HepG2 (cell line): ENCODE measurements around the gene RAB40C. TPM values are rescaled to one million over a fixed set of nuclear protein-coding genes. Genes with fewer than 3 reads are reported as not detected.
A peak's percentile ranks its signal among the peaks of the same experiment; 100 is the strongest.

Source experiments
- ATAC-seq: fragments of 200-7000 bp; cut with Tn5 transposase; 3 replicates; pipeline ENCODE4 v1.9.1; 2020; ENCODE audit warnings: mild to moderate bottlenecking, moderate library complexity
- BruUV-seq: library from RNA; stranded (reverse); fragments of 400-500 nt; replicated peaks from 2 replicates; lab custom pipeline; 2021; lab: Mats Ljungman, UMichigan
- CTCF ChIA-PET: fragments of 300-600 bp; formaldehyde crosslinking; extraction: SDS; loops from one replicate; lab custom pipeline; 2021; ENCODE audit warnings: low total read pairs, inconsistent platforms, low intra/inter-chr PET ratio; lab: Yijun Ruan, JAX
- POLR2A ChIA-PET: fragments of 350-600 bp; sonication (Branson Sonifier 250); formaldehyde crosslinking; loops from one replicate; lab custom pipeline; 2020; ENCODE audit warnings: antibody characterized with exemption, inconsistent platforms; lab: Yijun Ruan, JAX
- DNase-seq: peaks from one replicate; pipeline ENCODE4 v3.0.0-alpha.2; 2015; ENCODE audit warnings: low spot score
- FAIRE-seq: peaks from 3 replicates; lab custom pipeline; 2011; peaks lifted over from hg19 to GRCh38; lab: Jason Lieb, UNC
- H2AFZ ChIP-seq: one replicate; pipeline ENCODE4 v1.6.1; 2011; ENCODE audit warnings: low read length, inconsistent platforms
- H3K27ac ChIP-seq: fragments of 300-600 bp; 3 replicates; pipeline ENCODE4 v1.8.0; 2011; ENCODE audit warnings: mixed run types, mild to moderate bottlenecking, mixed read lengths, low read length, inconsistent platforms; ENCODE audit not compliant: insufficient read depth; ENCODE audit errors: extremely low read length
- H3K27me3 ChIP-seq, 2 experiments: fragments of 200-600 bp in 1 of 2; 2 replicates in 1 of 2; 3 replicates in 1 of 2; pipeline versions ENCODE4 v1.6.0 to v1.8.0; 2011; ENCODE audit warnings: low read length in 2 of 2, mild to moderate bottlenecking in 2 of 2, moderate library complexity in 2 of 2, inconsistent platforms in 1 of 2; ENCODE audit not compliant: insufficient read depth in 2 of 2, control insufficient read depth in 1 of 2
- H3K36me3 ChIP-seq, 2 experiments: fragments of 200-600 bp in 1 of 2; replicated peaks in 1 of 2; 2 replicates in 1 of 2; 3 replicates in 1 of 2; pipeline versions ENCODE4 v1.5.1 to v1.8.0; 2011; ENCODE audit warnings: low read length in 2 of 2, inconsistent platforms in 1 of 2; ENCODE audit not compliant: insufficient read depth in 2 of 2, control insufficient read depth in 1 of 2
- H3K4me1 ChIP-seq: 2 replicates; pipeline ENCODE4 v1.5.1; 2012; ENCODE audit warnings: low read length, inconsistent platforms; ENCODE audit not compliant: insufficient read depth
- H3K4me2 ChIP-seq: 2 replicates; pipeline ENCODE4 v1.6.0; 2011; ENCODE audit warnings: low read depth, low read length, inconsistent platforms
- H3K4me3 ChIP-seq, 3 experiments: fragments of 200-600 bp in 1 of 3; sonication (generic), shearing (Covaris generic) in 1 of 3; replicated peaks in 1 of 3; 2 replicates each; pipeline ENCODE4 v1.5.1; 2011 to 2016; ENCODE audit warnings: low read length in 3 of 3, inconsistent platforms in 2 of 3, low read depth in 2 of 3, mild to moderate bottlenecking in 2 of 3, control low read depth in 1 of 3, mixed read lengths in 1 of 3; ENCODE audit not compliant: insufficient read depth in 1 of 3
- H3K79me2 ChIP-seq: one replicate; pipeline ENCODE4 v1.6.1; 2011; ENCODE audit warnings: low read length, inconsistent platforms; ENCODE audit not compliant: insufficient read depth
- H3K9ac ChIP-seq: 2 replicates; pipeline ENCODE4 v1.6.0; 2011; ENCODE audit warnings: mild to moderate bottlenecking, low read depth, low read length, inconsistent platforms; ENCODE audit not compliant: insufficient read depth
- H3K9me3 ChIP-seq: 2 replicates; pipeline ENCODE4 v1.5.1; 2012; ENCODE audit warnings: mild to moderate bottlenecking, low read length
- H4K20me1 ChIP-seq: 2 replicates; pipeline ENCODE4 v1.6.0; 2011; ENCODE audit warnings: inconsistent platforms, mild to moderate bottlenecking, low read length, moderate library complexity; ENCODE audit not compliant: insufficient read depth
- HNRNPLL ChIP-seq: fragments of 200-400 bp; formaldehyde crosslinking; IDR thresholded peaks from 2 replicates; pipeline ENCODE4 v1.6.1; 2017; ENCODE audit warnings: mild to moderate bottlenecking, low read depth, low read length; ENCODE audit not compliant: poor library complexity, severe bottlenecking
- ZBTB8A ChIP-seq: sonication (generic); formaldehyde crosslinking; IDR thresholded peaks from 2 replicates; pipeline ENCODE4 v1.4.0; 2020; ENCODE audit warnings: mild to moderate bottlenecking, low read depth, missing genetic modification reagents, borderline replicate concordance
- ZC3H13 ChIP-seq: sonication (generic); formaldehyde crosslinking; IDR thresholded peaks from 2 replicates; pipeline ENCODE4 v1.8.1; 2023; ENCODE audit warnings: mild to moderate bottlenecking, missing genetic modification reagents, moderate library complexity
- ZFP82 ChIP-seq: sonication (generic); formaldehyde crosslinking; IDR thresholded peaks from 2 replicates; pipeline ENCODE4 v1.5.1; 2020; ENCODE audit warnings: mild to moderate bottlenecking, missing genetic modification reagents, borderline replicate concordance
- ZNF367 ChIP-seq: sonication (generic); formaldehyde crosslinking; IDR thresholded peaks from 2 replicates; pipeline ENCODE4 v1.4.0; 2020; ENCODE audit warnings: missing genetic modification reagents, borderline replicate concordance
- ZNF777 ChIP-seq: sonication (generic); formaldehyde crosslinking; IDR thresholded peaks from 2 replicates; pipeline ENCODE4 v1.4.0; 2020; ENCODE audit warnings: missing genetic modification reagents
- ZSCAN29 ChIP-seq: sonication (generic); formaldehyde crosslinking; conservative IDR thresholded peaks from 2 replicates; pipeline ENCODE4 v1.4.0; 2020; ENCODE audit warnings: mild to moderate bottlenecking, missing genetic modification reagents
- WGBS: methylation state at CpG from one replicate; pipeline ENCODE4 v1.1.6; 2017; ENCODE audit warnings: low lambda C conversion rate; 5-methylcytosine and 5-hydroxymethylcytosine counted together
- in situ Hi-C: cut with HindIII; loops from 2 replicates; pipeline ENCODE4 v1.10.0; 2017; ENCODE audit warnings: low pct_unique_long_range_greater_than_20kb; ENCODE audit not compliant: extremely low pct_ligation_motif_present
- intact Hi-C: fragments of 100-400 bp; cut with micrococcal nuclease; formaldehyde crosslinking; loops from one replicate; pipeline ENCODE4 v1.10.0; 2022; ENCODE audit not compliant: unreplicated experiment
- polyA plus RNA-seq, 8 experiments: library from polyadenylated mRNA; depleted of rRNA in 3 of 8; stranded (reverse) in 7 of 8; unstranded in 1 of 8; fragments of >200 nt; fragmentation: Illumina TruSeq in 4 of 8; extraction: Trizol in 4 of 8; gene quantifications; 2 replicates each; pipeline versions ENCODE4 v1.2.1 to v1.2.3, GENCODE V29; 2011 to 2016; ENCODE audit warnings: low read depth in 4 of 8, missing spikeins in 1 of 8, mixed read lengths in 1 of 8; ENCODE audit not compliant: insufficient read depth in 1 of 8
- total RNA-seq, 5 experiments: library from RNA; depleted of rRNA; stranded (reverse); fragments of >200 nt; fragmentation: Illumina TruSeq; extraction: Trizol; gene quantifications; 2 replicates each; pipeline ENCODE4 v1.2.3, GENCODE V29; 2016; ENCODE audit warnings: low read depth in 1 of 5
- TF ChIP-seq, protein P1 (sequence below): sonication (generic); formaldehyde crosslinking; IDR thresholded peaks from 2 replicates; pipeline ENCODE4 v1.5.1; 2020; ENCODE audit warnings: mild to moderate bottlenecking, missing genetic modification reagents, moderate library complexity
- TF ChIP-seq, protein P2 (sequence below): sonication (generic); formaldehyde crosslinking; IDR thresholded peaks from 2 replicates; pipeline ENCODE4 v1.5.0; 2020; ENCODE audit warnings: mild to moderate bottlenecking, missing genetic modification reagents, borderline replicate concordance
- TF ChIP-seq, protein P3 (sequence below): sonication (generic); formaldehyde crosslinking; IDR thresholded peaks from 2 replicates; pipeline ENCODE4 v1.8.1; 2023; ENCODE audit warnings: mild to moderate bottlenecking, moderate library complexity, missing genetic modification reagents
- TF ChIP-seq, protein P4 (sequence below): IDR thresholded peaks from 2 replicates; pipeline ENCODE4 v1.6.1; 2012; ENCODE audit warnings: inconsistent platforms

RAB40C gene
- total and polyA plus RNA-seq, 2 of the 13 experiments (the other 11 are each of a cell fraction or from before 2014, with no cell fraction given) = 7.7 to 11.5 TPM

DNA sequence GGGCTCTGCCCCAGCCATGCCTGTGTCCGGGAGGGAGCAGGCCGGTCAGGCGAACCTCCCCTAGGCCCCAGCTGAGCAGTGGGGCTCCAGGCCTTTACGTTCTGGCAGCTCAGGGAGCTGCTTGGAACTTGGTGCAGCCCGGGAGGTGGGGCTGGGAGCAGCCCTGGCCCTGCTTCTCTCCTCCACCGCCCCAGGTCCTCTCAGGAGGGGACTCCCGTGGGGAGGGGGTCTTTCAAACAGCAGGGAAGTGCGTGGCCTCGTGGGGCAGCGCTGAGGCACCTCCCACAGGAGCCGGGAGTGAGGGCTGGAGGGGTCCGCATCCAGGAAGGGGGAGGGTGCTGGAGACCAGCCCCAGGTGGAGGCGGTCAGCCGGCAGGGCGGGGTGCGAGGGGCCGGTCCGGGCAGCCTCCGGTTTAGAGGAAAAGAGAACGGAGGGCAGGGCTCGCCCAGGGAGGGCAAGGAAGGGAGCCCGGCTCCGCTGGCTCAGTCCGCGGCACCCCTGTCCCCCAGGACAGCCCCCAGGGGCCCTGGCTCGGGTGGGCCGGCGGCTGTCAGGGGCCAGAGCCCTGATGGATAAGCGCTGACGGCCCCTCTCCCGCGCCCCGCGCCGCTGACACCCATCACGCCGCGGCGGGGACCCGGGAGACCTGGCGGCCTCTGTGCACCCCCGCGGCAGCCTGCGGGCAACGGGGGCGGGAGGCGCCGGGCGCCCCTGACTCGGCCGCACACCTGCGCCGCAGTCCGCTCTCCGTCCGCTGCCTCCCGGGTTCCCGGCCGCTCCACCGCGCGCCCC lies 30.3 kb upstream of the RAB40C start (continued):
- TF ChIP-seq, protein P1, sequence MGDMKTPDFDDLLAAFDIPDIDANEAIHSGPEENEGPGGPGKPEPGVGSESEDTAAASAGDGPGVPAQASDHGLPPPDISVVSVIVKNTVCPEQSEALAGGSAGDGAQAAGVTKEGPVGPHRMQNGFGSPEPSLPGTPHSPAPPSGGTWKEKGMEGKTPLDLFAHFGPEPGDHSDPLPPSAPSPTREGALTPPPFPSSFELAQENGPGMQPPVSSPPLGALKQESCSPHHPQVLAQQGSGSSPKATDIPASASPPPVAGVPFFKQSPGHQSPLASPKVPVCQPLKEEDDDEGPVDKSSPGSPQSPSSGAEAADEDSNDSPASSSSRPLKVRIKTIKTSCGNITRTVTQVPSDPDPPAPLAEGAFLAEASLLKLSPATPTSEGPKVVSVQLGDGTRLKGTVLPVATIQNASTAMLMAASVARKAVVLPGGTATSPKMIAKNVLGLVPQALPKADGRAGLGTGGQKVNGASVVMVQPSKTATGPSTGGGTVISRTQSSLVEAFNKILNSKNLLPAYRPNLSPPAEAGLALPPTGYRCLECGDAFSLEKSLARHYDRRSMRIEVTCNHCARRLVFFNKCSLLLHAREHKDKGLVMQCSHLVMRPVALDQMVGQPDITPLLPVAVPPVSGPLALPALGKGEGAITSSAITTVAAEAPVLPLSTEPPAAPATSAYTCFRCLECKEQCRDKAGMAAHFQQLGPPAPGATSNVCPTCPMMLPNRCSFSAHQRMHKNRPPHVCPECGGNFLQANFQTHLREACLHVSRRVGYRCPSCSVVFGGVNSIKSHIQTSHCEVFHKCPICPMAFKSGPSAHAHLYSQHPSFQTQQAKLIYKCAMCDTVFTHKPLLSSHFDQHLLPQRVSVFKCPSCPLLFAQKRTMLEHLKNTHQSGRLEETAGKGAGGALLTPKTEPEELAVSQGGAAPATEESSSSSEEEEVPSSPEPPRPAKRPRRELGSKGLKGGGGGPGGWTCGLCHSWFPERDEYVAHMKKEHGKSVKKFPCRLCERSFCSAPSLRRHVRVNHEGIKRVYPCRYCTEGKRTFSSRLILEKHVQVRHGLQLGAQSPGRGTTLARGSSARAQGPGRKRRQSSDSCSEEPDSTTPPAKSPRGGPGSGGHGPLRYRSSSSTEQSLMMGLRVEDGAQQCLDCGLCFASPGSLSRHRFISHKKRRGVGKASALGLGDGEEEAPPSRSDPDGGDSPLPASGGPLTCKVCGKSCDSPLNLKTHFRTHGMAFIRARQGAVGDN (CRISPR knock-in tag) = no peak
- 0 out of 2 replicates have a peak, but pooled peaks have one; percentile 34 for TF ChIP-seq ZC3H13 (CRISPR knock-in tag)
- 0 out of 2 replicates have a peak, but pooled peaks have one; percentile 34 for TF ChIP-seq ZFP82 (CRISPR knock-in tag)
- TF ChIP-seq ZNF367 (CRISPR knock-in tag) = no peak
- no peak for TF ChIP-seq ZBTB8A (CRISPR knock-in tag)
- no peak for TF ChIP-seq ZSCAN29 (CRISPR knock-in tag)

DNA sequence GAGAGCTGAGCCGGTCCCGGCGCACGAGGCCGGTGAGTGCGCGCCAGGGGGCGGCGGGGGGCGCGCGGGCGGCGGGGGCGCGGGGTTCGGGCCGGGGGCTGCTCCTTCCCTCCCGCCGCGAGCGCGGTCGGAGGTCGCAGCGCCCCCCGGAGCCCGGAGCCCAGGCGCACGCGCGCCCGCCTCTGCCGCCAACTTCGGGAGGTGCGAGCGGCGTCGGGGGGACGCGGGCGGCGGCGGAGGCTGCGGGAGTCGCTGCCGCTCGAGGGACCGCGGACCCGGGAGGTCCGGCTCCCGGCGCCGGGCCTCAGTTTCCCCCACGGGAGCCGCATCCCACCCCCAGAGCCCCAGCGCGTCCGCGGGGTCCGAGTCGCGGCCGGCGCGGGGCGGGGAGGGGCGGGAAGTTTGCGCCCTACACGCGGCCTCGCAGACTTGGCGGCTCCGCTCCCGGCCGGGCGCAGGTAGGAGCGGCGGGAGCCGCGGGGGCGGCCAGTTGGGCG lies 29.6 kb upstream of the RAB40C start, which contains the start of gene PRR35:
PRR35 (plus strand) TSS at position 191 of the 497 bp plus-strand sequence. CDS start 2,901 bp downstream, outside the sequence.
- Histone ChIP-seq H3K9me3 (no peaks in the 10 kb centered on the region), H3K9ac (peak within 1 kb of the TSS; percentile 49; the same call in 1 of the 2 replicates), H2AFZ (no peak within 1 kb of the TSS), H3K36me3 (no peaks in the 10 kb centered on the region), H3K27me3 (peaks cover 16 to 55% of the 10 kb centered on the region in 2 experiments), H3K27ac (no peak within 1 kb of the TSS), H4K20me1 (no peaks in the 10 kb centered on the region), H3K4me1 (peaks cover 72% of the 10 kb centered on the region), H3K4me3 (peak within 1 kb of the TSS; percentile 25 to 67 (median 25)), H3K79me2 (no peaks in the 10 kb centered on the region), H3K4me2 (peak within 1 kb of the TSS; percentile 85)
- ChIA-PET CTCF (no interaction called here), POLR2A (interaction anchor here (0.5 kb wide), 1 partner anchor 861 kb away, joined by 3 read pairs; no protein-coding TSS in a partner anchor)
- DNase-seq (no peak), ATAC-seq (no peak), FAIRE-seq (no peak)
- no TSS peak for BruUV-seq
- in situ Hi-C loops (no loop called here), intact Hi-C loops (no loop called here)
- no CpG with 5 or more reads among the region's 84 CpGs for WGBS
- TF ChIP-seq ZNF777 (CRISPR knock-in tag) (peak; percentile 84), HNRNPLL (peak; percentile 21)
- TF ChIP-seq, protein P2, sequence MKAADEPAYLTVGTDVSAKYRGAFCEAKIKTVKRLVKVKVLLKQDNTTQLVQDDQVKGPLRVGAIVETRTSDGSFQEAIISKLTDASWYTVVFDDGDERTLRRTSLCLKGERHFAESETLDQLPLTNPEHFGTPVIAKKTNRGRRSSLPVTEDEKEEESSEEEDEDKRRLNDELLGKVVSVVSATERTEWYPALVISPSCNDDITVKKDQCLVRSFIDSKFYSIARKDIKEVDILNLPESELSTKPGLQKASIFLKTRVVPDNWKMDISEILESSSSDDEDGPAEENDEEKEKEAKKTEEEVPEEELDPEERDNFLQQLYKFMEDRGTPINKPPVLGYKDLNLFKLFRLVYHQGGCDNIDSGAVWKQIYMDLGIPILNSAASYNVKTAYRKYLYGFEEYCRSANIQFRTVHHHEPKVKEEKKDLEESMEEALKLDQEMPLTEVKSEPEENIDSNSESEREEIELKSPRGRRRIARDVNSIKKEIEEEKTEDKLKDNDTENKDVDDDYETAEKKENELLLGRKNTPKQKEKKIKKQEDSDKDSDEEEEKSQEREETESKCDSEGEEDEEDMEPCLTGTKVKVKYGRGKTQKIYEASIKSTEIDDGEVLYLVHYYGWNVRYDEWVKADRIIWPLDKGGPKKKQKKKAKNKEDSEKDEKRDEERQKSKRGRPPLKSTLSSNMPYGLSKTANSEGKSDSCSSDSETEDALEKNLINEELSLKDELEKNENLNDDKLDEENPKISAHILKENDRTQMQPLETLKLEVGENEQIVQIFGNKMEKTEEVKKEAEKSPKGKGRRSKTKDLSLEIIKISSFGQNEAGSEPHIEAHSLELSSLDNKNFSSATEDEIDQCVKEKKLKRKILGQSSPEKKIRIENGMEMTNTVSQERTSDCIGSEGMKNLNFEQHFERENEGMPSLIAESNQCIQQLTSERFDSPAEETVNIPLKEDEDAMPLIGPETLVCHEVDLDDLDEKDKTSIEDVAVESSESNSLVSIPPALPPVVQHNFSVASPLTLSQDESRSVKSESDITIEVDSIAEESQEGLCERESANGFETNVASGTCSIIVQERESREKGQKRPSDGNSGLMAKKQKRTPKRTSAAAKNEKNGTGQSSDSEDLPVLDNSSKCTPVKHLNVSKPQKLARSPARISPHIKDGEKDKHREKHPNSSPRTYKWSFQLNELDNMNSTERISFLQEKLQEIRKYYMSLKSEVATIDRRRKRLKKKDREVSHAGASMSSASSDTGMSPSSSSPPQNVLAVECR (CRISPR knock-in tag) = no peak
- TF ChIP-seq, protein P3, sequence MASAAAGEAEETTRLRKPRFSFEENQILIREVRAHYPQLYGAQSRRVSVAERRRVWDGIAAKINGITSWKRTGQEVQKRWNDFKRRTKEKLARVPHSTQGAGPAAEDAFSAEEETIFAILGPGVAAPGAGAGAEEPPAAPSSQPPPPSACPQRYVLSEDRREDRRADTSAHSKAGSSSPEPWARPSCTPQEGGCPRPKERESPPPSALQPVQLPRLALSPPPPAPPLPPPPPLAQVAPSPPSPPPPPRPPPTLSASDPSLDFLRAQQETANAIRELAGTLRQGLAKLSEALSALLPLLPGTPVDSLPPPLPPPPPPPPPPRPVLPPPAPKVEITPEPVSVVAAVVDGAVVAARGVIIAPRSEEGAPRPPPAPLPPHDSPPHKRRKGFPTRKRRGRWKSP (CRISPR knock-in tag) = no peak
- TF ChIP-seq, protein P4, sequence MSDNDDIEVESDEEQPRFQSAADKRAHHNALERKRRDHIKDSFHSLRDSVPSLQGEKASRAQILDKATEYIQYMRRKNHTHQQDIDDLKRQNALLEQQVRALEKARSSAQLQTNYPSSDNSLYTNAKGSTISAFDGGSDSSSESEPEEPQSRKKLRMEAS = peak; percentile 50; the same call in 1 of the 2 replicates
